GM08714 (cell line): Measurements from ENCODE around the gene STN1.

ENCODE experiments used
- H3K4me3 ChIP-seq: fragments of 200-500 bp; sonication (Bioruptor generic); 2 replicates; pipeline ENCODE4 v1.5.1; 2014; ENCODE audit warnings: mild to moderate bottlenecking, low read length, inconsistent platforms
- ZNF274 ChIP-seq: IDR thresholded peaks from 2 replicates; pipeline ENCODE4 v1.6.1; 2012; ENCODE audit warnings: mild to moderate bottlenecking, low read depth, low read length

The STN1 gene

GRCh38 chr10:103842605-103843004 is 75.4 kb downstream of the STN1 start:
- H3K4me3 ChIP-seq, result no peak overlapping the region

GRCh38 chr10:103841519-103841918 is 76.5 kb downstream of the STN1 start:
- TF ChIP-seq ZNF274, result no peak
- H3K4me3 ChIP-seq, result no peak overlapping the region

More at GRCh38 chr10:103842605-103843004, 75.4 kb downstream of the STN1 start:
- no peak for TF ChIP-seq ZNF274

- TF ChIP-seq ZNF274, result no peak
- no peak overlapping the region for H3K4me3 ChIP-seq
These were observed 77.3 kb downstream of the STN1 start for GRCh38 chr10:103840740-103841070.

- no peak for TF ChIP-seq ZNF274
- no peak overlapping the region for H3K4me3 ChIP-seq
These were observed 77.9 kb downstream of the STN1 start for GRCh38 chr10:103839872-103840739.

GRCh38 chr10:103839519-103839871 is 78.5 kb downstream of the STN1 start:
- TF ChIP-seq ZNF274, result no peak
- no peak overlapping the region for H3K4me3 ChIP-seq

GRCh38 chr10:103838862-103839518 is 79.0 kb downstream of the STN1 start:
- no peak overlapping the region for H3K4me3 ChIP-seq
- no peak for TF ChIP-seq ZNF274

GRCh38 chr10:103838070-103838395 is 80.0 kb downstream of the STN1 start:
- no peak for TF ChIP-seq ZNF274
- H3K4me3 ChIP-seq, result no peak overlapping the region

- H3K4me3 ChIP-seq, result no peak overlapping the region
- TF ChIP-seq ZNF274, result no peak
These were observed 80.5 kb downstream of the STN1 start for GRCh38 chr10:103837370-103838069.

- no peak for TF ChIP-seq ZNF274
- H3K4me3 ChIP-seq, result no peak overlapping the region
These were observed 81.1 kb downstream of the STN1 start for GRCh38 chr10:103836861-103837260.

GRCh38 chr10:103836273-103836672 is 81.7 kb downstream of the STN1 start:
- no peak for TF ChIP-seq ZNF274

GRCh38 chr10:103835096-103836050 is 82.6 kb downstream of the STN1 start:
- H3K4me3 ChIP-seq, result no peak overlapping the region
- no peak for TF ChIP-seq ZNF274

More at GRCh38 chr10:103836273-103836672, 81.7 kb downstream of the STN1 start:
- no peak overlapping the region for H3K4me3 ChIP-seq

GRCh38 chr10:103834436-103835095 is 83.4 kb downstream of the STN1 start:
- no peak for TF ChIP-seq ZNF274
- H3K4me3 ChIP-seq, result no peak overlapping the region

- H3K4me3 ChIP-seq, result no peak overlapping the region
- no peak for TF ChIP-seq ZNF274
These were observed 84.1 kb downstream of the STN1 start for GRCh38 chr10:103833731-103834365.
